ENCODE results near the gene INPP5A.
A peak's percentile ranks its signal among the peaks of the same experiment; 100 is the strongest.

DNA sequence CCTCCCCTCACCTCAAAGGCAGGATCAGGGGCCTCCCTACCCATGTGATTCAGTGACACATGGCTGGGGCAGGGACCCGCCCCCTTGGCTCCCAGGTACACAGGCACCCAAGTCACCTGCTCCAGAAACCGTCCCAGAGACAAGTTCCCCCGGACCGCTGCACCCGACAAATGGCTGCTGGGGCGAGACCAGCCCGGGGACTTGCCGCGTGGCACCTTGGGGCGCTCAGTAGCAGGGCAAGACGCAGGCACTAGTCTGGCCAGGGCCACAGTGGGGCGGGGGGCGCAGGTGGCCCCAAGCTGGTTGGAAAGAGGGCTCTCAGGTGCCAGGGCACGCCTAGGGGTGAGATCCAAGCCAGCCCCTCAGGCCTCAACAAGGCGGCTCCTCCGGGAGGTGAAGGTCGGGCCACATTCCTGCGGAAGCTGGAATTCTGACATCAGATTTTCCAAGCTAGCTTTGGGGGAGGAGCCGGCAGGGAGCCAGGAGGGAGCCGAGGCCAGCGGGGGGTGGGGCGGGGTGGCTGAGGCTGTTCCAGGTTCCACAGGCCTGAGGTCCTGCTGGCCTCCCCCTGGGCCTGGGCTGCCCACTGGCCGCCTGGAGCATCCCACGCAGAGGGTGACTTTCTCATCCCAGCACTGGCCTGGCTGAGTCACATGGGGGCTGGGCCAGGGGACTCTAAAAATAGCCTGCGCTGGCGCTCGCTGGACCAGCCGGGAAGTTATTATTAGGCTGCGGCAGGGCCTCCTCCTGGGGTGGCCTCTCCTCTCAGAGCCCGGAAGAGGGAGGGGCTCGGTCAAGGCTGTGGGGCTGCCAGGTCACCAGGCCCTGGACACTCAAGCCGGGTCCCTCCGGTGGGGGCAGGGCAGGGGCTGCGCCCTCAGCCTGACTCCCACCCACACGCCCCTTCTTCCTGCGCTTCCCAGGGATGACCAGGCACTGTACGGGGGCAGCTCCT is 20.5 kb upstream of the INPP5A start:
- TF ChIP-seq CTCF (conservative IDR thresholded peaks at IDR 0.05) = no peak
- peak; percentile 48; the same call in 1 of the 2 replicates for TF ChIP-seq ZFX (IDR thresholded peaks at IDR 0.05)
